Calu3 (cell line): Measurements from ENCODE around the gene PADI6. TPM values are rescaled to one million over a fixed set of nuclear protein-coding genes. Genes with fewer than 3 reads are reported as not detected.

ENCODE experiments used
- BruUV-seq: library from RNA; stranded (reverse); fragments of 400-500 nt; replicated peaks from 2 replicates; lab custom pipeline; 2021; lab: Mats Ljungman, UMichigan
- CTCF ChIA-PET: fragments of 300-600 bp; sonication (Branson Sonifier 250); formaldehyde crosslinking; loops from one replicate; lab custom pipeline; 2022; ENCODE audit warnings: antibody characterized with exemption; lab: Charles Lee
- DNase-seq: peaks from one replicate; pipeline ENCODE4 v3.0.0; 2022
- H3K27ac Mint-ChIP-seq: one replicate; pipeline ENCODE4 v1.8.0; 2022; ENCODE audit warnings: mixed read lengths; ENCODE audit not compliant: unreplicated experiment
- H3K27me3 Mint-ChIP-seq: one replicate; pipeline ENCODE4 v1.8.0; 2022; ENCODE audit warnings: mixed read lengths; ENCODE audit not compliant: unreplicated experiment
- H3K36me3 Mint-ChIP-seq: one replicate; pipeline ENCODE4 v1.8.0; 2022; ENCODE audit warnings: mild to moderate bottlenecking, moderate library complexity, mixed read lengths; ENCODE audit not compliant: insufficient read depth, unreplicated experiment
- H3K4me1 Mint-ChIP-seq: one replicate; pipeline ENCODE4 v1.8.0; 2022; ENCODE audit warnings: mild to moderate bottlenecking, low read depth, mixed read lengths; ENCODE audit not compliant: unreplicated experiment
- H3K4me3 Mint-ChIP-seq: one replicate; pipeline ENCODE4 v1.8.0; 2022; ENCODE audit warnings: mild to moderate bottlenecking, low read depth, moderate library complexity, mixed read lengths; ENCODE audit not compliant: unreplicated experiment
- H3K9me3 Mint-ChIP-seq: one replicate; pipeline ENCODE4 v1.8.0; 2022; ENCODE audit warnings: low read depth, mixed read lengths; ENCODE audit not compliant: unreplicated experiment
- intact Hi-C: fragments of 100-400 bp; cut with micrococcal nuclease; formaldehyde crosslinking; loops from one replicate; pipeline ENCODE4 v1.10.0; 2022; ENCODE audit not compliant: unreplicated experiment
- total RNA-seq: library from RNA; stranded (reverse); gene quantifications from 2 replicates; pipeline ENCODE4 v1.2.3, GENCODE V29; 2022
- TF ChIP-seq, protein P1 (sequence below): fragments of 200-600 bp; IDR thresholded peaks from one replicate; pipeline ENCODE4 v1.8.0; 2022; ENCODE audit warnings: antibody characterized with exemption; ENCODE audit not compliant: unreplicated experiment

PADI6 gene
- total RNA-seq, 1 experiment from 2014 or later: not detected

DNA sequence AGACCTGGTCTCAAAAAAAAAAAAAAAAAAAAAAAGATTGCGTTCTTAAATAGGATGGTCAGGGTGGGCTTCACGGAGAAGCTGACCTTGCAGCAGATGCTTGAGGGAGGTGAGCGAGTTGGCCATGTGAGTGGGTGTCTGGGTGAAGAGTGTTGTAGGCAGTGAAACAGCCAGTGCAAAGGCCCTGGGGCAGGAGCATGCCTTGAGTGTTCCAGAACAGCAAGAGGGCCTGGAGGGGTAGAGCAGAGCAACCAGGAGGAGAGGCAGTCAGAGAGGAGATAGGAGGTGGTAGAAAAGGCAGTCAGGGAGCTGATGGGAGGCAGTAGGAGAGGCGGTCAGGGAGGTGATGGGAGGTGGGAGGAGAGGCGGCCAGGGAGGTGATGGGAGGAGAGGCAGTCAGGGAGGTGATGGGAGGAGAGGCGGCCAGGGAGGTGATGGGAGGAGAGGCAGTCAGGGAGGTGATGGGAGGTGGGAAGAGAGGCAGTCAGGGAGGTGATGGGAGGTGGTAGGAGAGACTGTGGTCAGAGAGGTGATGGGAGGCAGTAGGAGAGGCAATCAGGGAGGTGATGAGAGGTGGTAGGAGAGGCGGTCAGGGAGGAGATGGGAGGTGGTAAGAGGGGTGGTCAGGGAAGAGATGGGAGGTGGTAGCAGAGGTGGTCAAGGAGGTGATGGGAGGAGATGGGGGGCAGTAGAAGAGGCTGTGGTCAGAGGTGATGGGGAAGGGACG, 20.2 kb upstream of the PADI6 start:
- Mint-ChIP-seq H3K27me3 (peaks cover 36% of the 10 kb centered on the region), H3K4me1 (no peaks in the 10 kb centered on the region), H3K4me3 (no peak overlapping the region), H3K9me3 (no peaks in the 10 kb centered on the region), H3K36me3 (no peaks in the 10 kb centered on the region), H3K27ac (no peak overlapping the region)
- CTCF ChIA-PET: interaction anchor here (0.7 kb wide), 1 partner anchor 8 kb away, joined by 9 read pairs; no protein-coding TSS in a partner anchor
- TF ChIP-seq, protein P1, sequence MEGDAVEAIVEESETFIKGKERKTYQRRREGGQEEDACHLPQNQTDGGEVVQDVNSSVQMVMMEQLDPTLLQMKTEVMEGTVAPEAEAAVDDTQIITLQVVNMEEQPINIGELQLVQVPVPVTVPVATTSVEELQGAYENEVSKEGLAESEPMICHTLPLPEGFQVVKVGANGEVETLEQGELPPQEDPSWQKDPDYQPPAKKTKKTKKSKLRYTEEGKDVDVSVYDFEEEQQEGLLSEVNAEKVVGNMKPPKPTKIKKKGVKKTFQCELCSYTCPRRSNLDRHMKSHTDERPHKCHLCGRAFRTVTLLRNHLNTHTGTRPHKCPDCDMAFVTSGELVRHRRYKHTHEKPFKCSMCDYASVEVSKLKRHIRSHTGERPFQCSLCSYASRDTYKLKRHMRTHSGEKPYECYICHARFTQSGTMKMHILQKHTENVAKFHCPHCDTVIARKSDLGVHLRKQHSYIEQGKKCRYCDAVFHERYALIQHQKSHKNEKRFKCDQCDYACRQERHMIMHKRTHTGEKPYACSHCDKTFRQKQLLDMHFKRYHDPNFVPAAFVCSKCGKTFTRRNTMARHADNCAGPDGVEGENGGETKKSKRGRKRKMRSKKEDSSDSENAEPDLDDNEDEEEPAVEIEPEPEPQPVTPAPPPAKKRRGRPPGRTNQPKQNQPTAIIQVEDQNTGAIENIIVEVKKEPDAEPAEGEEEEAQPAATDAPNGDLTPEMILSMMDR: no peak
- intact Hi-C loops: no loop called here
- no peak for DNase-seq
- no TSS peak for BruUV-seq

DNA sequence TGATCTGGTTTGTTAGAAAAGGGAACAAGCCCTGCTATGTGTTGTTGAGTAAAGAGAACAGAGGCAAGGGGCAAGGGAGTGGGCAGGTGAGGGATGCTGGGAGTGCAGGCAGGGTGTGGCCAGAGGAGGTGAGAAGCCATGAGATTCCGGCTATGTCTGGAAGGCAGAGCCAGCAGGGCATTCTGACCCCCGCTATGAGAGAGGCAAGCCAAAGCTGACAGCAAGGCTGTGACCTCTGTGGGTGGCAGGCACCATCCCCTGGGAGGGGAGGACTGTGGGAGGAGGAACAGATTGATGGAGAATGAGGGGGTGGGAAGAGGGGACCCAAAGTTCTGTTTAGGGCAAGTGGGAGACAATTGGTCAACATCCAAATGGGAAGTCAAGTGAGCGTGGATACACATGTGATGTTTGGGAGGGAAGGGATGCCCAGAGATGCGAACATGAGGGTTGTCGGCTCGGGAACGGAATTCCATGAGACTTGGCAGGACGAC, 19.5 kb upstream of the PADI6 start:
- peaks cover 39% of the 10 kb centered on the region for H3K27me3 Mint-ChIP-seq
- no peak overlapping the region for H3K27ac Mint-ChIP-seq
- no peak for DNase-seq
- no peak overlapping the region for H3K4me3 Mint-ChIP-seq
- TF ChIP-seq, protein P1: no peak
- H3K36me3 Mint-ChIP-seq: no peaks in the 10 kb centered on the region
- no peaks in the 10 kb centered on the region for H3K9me3 Mint-ChIP-seq
- CTCF ChIA-PET: no interaction called here
- intact Hi-C loops: no loop called here
- no peaks in the 10 kb centered on the region for H3K4me1 Mint-ChIP-seq
- BruUV-seq: no TSS peak

DNA sequence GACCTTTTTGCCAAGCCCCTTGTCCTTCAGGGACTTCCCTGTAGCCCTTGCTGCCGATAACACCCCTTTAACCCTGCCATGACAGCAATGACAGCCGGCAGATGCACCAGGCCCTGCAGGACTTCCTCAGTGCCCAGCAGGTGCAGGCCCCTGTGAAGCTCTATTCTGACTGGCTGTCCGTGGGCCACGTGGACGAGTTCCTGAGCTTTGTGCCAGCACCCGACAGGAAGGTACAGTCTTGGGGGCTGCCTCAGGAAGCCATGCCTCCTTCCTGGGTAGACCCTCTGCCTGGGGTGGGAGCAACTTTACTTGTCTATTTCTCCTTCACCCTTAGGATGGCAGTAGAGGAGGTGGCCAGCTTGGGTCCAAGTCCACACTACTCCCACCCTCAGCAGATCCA, 16.1 kb upstream of the PADI6 start:
- TF ChIP-seq, protein P1: no peak
- DNase-seq: no peak

DNA sequence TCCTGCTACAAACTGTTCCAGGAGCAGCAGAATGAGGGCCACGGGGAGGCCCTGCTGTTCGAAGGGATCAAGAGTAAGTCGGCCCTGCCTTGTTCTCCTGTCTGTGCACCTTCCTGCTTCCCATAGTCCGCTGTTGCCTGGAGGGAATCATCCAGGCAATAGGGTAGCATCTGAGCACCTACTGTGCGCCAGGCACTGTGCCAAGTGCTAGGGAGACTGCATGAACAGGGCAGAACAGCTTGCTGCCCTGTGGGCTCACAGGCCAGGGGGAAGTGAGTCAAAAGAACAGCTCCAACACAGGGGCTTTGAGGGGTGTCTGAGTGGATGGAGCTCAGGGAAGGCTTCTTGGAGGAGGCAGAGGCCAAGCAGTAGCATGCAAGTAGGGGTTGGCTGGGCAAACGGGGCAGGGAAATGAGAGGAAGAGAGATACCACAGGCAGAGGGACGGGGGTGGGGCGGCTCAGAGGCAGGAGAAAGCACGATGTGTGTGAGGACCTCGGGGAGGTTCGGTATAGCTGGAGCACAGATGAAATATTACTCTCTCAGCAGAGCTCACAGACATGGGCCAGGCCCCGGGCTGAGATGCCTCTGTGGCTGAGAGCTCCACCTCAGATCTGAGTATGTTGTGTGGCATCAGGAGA, 15.5 kb upstream of the PADI6 start:
- intact Hi-C loops: no loop called here
- H3K27ac Mint-ChIP-seq: no peak overlapping the region
- no peaks in the 10 kb centered on the region for H3K4me1 Mint-ChIP-seq
- H3K36me3 Mint-ChIP-seq: no peaks in the 10 kb centered on the region
- DNase-seq: no peak
- H3K27me3 Mint-ChIP-seq: peaks cover 47% of the 10 kb centered on the region
- TF ChIP-seq, protein P1: no peak
- no peak overlapping the region for H3K4me3 Mint-ChIP-seq
- BruUV-seq: no TSS peak
- CTCF ChIA-PET: no interaction called here
- no peaks in the 10 kb centered on the region for H3K9me3 Mint-ChIP-seq

More for the DNA sequence above, 16.1 kb upstream of the PADI6 start:
- no peaks in the 10 kb centered on the region for H3K9me3 Mint-ChIP-seq
- H3K4me1 Mint-ChIP-seq: no peaks in the 10 kb centered on the region
- no peaks in the 10 kb centered on the region for H3K36me3 Mint-ChIP-seq
- H3K27me3 Mint-ChIP-seq: peaks cover 52% of the 10 kb centered on the region
- intact Hi-C loops: no loop called here
- H3K4me3 Mint-ChIP-seq: no peak overlapping the region
- no peak overlapping the region for H3K27ac Mint-ChIP-seq
- no TSS peak for BruUV-seq
- CTCF ChIA-PET: no interaction called here
